Measurements from ENCODE around the gene DCC. TPM values are rescaled to one million over a fixed set of nuclear protein-coding genes. Genes with fewer than 3 reads are reported as not detected.

The DCC gene, protein sequence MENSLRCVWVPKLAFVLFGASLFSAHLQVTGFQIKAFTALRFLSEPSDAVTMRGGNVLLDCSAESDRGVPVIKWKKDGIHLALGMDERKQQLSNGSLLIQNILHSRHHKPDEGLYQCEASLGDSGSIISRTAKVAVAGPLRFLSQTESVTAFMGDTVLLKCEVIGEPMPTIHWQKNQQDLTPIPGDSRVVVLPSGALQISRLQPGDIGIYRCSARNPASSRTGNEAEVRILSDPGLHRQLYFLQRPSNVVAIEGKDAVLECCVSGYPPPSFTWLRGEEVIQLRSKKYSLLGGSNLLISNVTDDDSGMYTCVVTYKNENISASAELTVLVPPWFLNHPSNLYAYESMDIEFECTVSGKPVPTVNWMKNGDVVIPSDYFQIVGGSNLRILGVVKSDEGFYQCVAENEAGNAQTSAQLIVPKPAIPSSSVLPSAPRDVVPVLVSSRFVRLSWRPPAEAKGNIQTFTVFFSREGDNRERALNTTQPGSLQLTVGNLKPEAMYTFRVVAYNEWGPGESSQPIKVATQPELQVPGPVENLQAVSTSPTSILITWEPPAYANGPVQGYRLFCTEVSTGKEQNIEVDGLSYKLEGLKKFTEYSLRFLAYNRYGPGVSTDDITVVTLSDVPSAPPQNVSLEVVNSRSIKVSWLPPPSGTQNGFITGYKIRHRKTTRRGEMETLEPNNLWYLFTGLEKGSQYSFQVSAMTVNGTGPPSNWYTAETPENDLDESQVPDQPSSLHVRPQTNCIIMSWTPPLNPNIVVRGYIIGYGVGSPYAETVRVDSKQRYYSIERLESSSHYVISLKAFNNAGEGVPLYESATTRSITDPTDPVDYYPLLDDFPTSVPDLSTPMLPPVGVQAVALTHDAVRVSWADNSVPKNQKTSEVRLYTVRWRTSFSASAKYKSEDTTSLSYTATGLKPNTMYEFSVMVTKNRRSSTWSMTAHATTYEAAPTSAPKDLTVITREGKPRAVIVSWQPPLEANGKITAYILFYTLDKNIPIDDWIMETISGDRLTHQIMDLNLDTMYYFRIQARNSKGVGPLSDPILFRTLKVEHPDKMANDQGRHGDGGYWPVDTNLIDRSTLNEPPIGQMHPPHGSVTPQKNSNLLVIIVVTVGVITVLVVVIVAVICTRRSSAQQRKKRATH (N-terminal part only)
- total RNA-seq (3.9 TPM), polyA plus RNA-seq (ENCODE audit: insufficient read depth, low read depth, low replicate concordance) (not detected)
- long read RNA-seq, donor 1, result 0 reads
- long read RNA-seq, donor 2, result 0 reads
- long read RNA-seq, donor 3, result 0 reads
- long read RNA-seq, donor 4, result 0 reads
- long read RNA-seq, donor 5, result 0 reads
- long read RNA-seq, donor 6, result 0 reads
- long read RNA-seq, donor 7, partial matches to known transcripts, result 0 of 2 reads
- long read RNA-seq, donor 7, other reads (novel, unspliced or antisense), result 2 of 2 reads
- long read RNA-seq, donor 8, result 0 reads
- long read RNA-seq, donor 9, result 0 reads
- long read RNA-seq, donor 10, result 0 reads

DNA sequence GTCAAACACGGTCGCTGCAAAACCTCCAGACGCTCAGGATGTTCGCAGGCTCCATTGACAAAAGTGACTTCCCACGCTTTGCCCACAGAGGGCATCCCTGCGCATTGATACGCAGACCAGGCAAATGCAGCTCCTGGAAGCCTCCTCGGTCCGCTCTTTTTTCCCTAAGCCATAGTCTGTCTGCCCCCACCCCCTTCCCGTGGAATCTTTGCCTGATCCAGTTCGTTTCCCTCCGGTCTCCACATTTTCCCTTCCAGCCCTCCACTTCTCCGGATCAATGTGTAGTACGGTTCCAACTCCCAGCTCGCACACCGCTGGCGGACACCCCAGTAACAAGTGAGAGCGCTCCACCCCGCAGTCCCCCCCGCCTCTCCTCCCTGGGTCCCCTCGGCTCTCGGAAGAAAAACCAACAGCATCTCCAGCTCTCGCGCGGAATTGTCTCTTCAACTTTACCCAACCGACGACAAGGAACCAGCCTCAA is at the start of gene DCC:
TSS of gene DCC (plus strand) at position 307 of the 481 bp plus-strand sequence. CDS start 591 bp downstream, outside the sequence.
- Histone ChIP-seq H3K4me1 (ENCODE audit: control insufficient read depth in 2 of 3, insufficient read depth in 2 of 3, low read depth in 1 of 3, low read length in 3 of 3) (no peaks in the 10 kb centered on the region), H3K27me3 (ENCODE audit: control insufficient read depth, insufficient read depth, low read length) (peaks cover 18% of the 10 kb centered on the region), H3K27ac (ENCODE audit: low read depth in 2 of 2, low read length in 2 of 2) (no peak within 1 kb of the TSS), H3K4me3 (ENCODE audit: low read length in 3 of 3) (peak within 1 kb of the TSS; percentile 7 to 63 (median 46)), H3K9ac (ENCODE audit: low read length in 3 of 3) (peak within 1 kb of the TSS in 1 of 3 donors; percentile 20), H3K9me3 (ENCODE audit: control insufficient read depth in 2 of 3, insufficient read depth in 1 of 3, low read length in 3 of 3) (peaks cover 0 to 4% (median 0%) of the 10 kb centered on the region in 3 donors), H3K36me3 (ENCODE audit: control insufficient read depth in 2 of 3, insufficient read depth in 3 of 3, low read length in 3 of 3) (no peaks in the 10 kb centered on the region)
- no peak for FAIRE-seq
- DNase-seq, result peak; percentile 43 to 90 (median 85)
- intact Hi-C loops (cut with DNase I), result no loop called here
- TF ChIP-seq, protein P1, sequence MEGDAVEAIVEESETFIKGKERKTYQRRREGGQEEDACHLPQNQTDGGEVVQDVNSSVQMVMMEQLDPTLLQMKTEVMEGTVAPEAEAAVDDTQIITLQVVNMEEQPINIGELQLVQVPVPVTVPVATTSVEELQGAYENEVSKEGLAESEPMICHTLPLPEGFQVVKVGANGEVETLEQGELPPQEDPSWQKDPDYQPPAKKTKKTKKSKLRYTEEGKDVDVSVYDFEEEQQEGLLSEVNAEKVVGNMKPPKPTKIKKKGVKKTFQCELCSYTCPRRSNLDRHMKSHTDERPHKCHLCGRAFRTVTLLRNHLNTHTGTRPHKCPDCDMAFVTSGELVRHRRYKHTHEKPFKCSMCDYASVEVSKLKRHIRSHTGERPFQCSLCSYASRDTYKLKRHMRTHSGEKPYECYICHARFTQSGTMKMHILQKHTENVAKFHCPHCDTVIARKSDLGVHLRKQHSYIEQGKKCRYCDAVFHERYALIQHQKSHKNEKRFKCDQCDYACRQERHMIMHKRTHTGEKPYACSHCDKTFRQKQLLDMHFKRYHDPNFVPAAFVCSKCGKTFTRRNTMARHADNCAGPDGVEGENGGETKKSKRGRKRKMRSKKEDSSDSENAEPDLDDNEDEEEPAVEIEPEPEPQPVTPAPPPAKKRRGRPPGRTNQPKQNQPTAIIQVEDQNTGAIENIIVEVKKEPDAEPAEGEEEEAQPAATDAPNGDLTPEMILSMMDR (IDR thresholded peaks at IDR 0.05; ENCODE audit: borderline replicate concordance, extremely low read depth, insufficient read depth), result peak; percentile 19

DNA sequence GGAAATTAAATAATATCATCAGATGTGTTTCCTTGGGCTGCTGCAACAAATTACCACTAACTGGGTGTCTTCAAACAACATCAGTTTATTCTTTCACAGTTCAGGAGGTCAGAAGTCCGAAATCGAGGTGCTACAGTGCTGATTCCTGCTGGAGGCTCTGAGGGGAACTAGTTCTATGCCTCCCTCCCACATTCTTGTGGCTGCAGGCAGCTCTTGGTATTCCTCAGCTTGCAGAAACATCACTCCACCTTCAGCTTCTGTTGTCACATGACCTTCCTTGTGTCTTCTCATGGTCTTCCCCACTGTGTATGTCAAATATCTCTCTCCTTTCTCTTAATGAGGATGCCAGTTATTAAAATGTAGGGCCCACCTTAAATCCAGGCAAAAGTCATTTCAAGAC is 29.3 kb upstream of the DCC start:
- TF ChIP-seq, protein P1 (IDR thresholded peaks at IDR 0.05; ENCODE audit: borderline replicate concordance, extremely low read depth, insufficient read depth), result no peak
- no peaks in the 10 kb centered on the region for H3K9me3 ChIP-seq (ENCODE audit: control insufficient read depth in 2 of 3, insufficient read depth in 1 of 3, low read length in 3 of 3)
- H3K36me3 ChIP-seq (ENCODE audit: control insufficient read depth in 2 of 3, insufficient read depth in 3 of 3, low read length in 3 of 3), result no peaks in the 10 kb centered on the region
- H3K4me3 ChIP-seq (ENCODE audit: low read length in 3 of 3), result no peak overlapping the region
- H3K4me1 ChIP-seq (ENCODE audit: control insufficient read depth in 2 of 3, insufficient read depth in 2 of 3, low read depth in 1 of 3, low read length in 3 of 3), result no peaks in the 10 kb centered on the region
- FAIRE-seq (no peak), DNase-seq (no peak)
- no peaks in the 10 kb centered on the region for H3K27me3 ChIP-seq (ENCODE audit: control insufficient read depth, insufficient read depth, low read length)
- H3K9ac ChIP-seq (ENCODE audit: low read length in 3 of 3), result no peak overlapping the region
- intact Hi-C loops (cut with DNase I), result no loop called here
- H3K27ac ChIP-seq (ENCODE audit: low read depth in 2 of 2, low read length in 2 of 2), result no peak overlapping the region

DNA sequence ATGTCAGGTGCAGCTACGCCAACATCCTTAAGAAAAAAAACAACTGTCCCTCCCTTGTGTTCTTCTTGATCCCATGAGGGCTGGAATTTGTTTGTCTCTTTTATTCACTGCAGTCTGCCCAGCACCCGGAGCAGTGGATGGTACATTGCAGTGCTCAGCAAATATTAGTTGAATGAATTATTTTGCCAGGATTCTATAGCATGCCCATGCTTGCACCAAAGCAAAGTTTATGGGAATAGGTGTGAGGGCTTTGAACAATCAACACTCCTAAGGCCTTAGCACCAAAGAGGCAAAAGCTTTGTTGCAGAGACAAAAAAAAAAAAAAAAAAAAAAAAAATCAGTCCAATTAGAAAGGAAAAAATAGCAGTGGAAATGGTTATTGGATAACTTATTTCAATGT is 28.7 kb upstream of the DCC start:
- no peak for DNase-seq
- Histone ChIP-seq H3K4me3 (ENCODE audit: low read length in 3 of 3) (no peak overlapping the region), H3K27ac (ENCODE audit: low read depth in 2 of 2, low read length in 2 of 2) (no peak overlapping the region), H3K4me1 (ENCODE audit: control insufficient read depth in 2 of 3, insufficient read depth in 2 of 3, low read depth in 1 of 3, low read length in 3 of 3) (no peaks in the 10 kb centered on the region), H3K9me3 (ENCODE audit: control insufficient read depth in 2 of 3, insufficient read depth in 1 of 3, low read length in 3 of 3) (no peaks in the 10 kb centered on the region), H3K27me3 (ENCODE audit: control insufficient read depth, insufficient read depth, low read length) (no peaks in the 10 kb centered on the region), H3K36me3 (ENCODE audit: control insufficient read depth in 2 of 3, insufficient read depth in 3 of 3, low read length in 3 of 3) (no peaks in the 10 kb centered on the region), H3K9ac (ENCODE audit: low read length in 3 of 3) (no peak overlapping the region)
- no peak for FAIRE-seq
- TF ChIP-seq, protein P1 (IDR thresholded peaks at IDR 0.05; ENCODE audit: borderline replicate concordance, extremely low read depth, insufficient read depth), result no peak
- intact Hi-C loops (cut with DNase I), result no loop called here

All from kidney (tissue), 22 donors.